Measurements from ENCODE around the gene ABCA7. TPM values are rescaled to one million over a fixed set of nuclear protein-coding genes. Genes with fewer than 3 reads are reported as not detected.

The ABCA7 gene
- total RNA-seq, 1 donor = 33.3 TPM

GRCh38 chr19:1104311-1105007 lies 64.6 kb downstream of the ABCA7 start:
- peaks cover 26% of the 10 kb centered on the region for H3K36me3 ChIP-seq (ENCODE audit: insufficient read depth, low read length)
- H2AFZ ChIP-seq (ENCODE audit: low read length) = no peak overlapping the region
- no peaks in the 10 kb centered on the region for H3K9me3 ChIP-seq (ENCODE audit: low read depth, low read length)
- H3K79me2 ChIP-seq (ENCODE audit: insufficient read depth, low read length) = no peaks in the 10 kb centered on the region
- H3K4me3 ChIP-seq (ENCODE audit: insufficient read depth, low read length) = peak overlapping the region; percentile 80
- peaks cover 29% of the 10 kb centered on the region for H4K20me1 ChIP-seq (ENCODE audit: insufficient read depth, low read length)
- no peak for TF ChIP-seq CTCF (IDR thresholded peaks at IDR 0.05; ENCODE audit: extremely low read depth, low read depth, low read length)
- DNase-seq (ENCODE audit: insufficient read length, low spot score, missing footprints) = peak; percentile 99
- H3K4me1 ChIP-seq (ENCODE audit: insufficient read depth, low read length) = peaks cover 34% of the 10 kb centered on the region
- peak overlapping the region; percentile 66 for H3K27ac ChIP-seq (ENCODE audit: low read depth, low read length)
- no peaks in the 10 kb centered on the region for H3K27me3 ChIP-seq (ENCODE audit: insufficient read depth, low read length)
- H3K4me2 ChIP-seq (ENCODE audit: insufficient read depth, low read length) = peak overlapping the region; percentile 83

- peak overlapping the region; percentile 83 for H3K4me2 ChIP-seq (ENCODE audit: insufficient read depth, low read length)
- no peaks in the 10 kb centered on the region for H3K79me2 ChIP-seq (ENCODE audit: insufficient read depth, low read length)
- no peaks in the 10 kb centered on the region for H3K9me3 ChIP-seq (ENCODE audit: low read depth, low read length)
- H3K4me3 ChIP-seq (ENCODE audit: insufficient read depth, low read length) = peak overlapping the region; percentile 80
- peaks cover 30% of the 10 kb centered on the region for H3K36me3 ChIP-seq (ENCODE audit: insufficient read depth, low read length)
- H3K27me3 ChIP-seq (ENCODE audit: insufficient read depth, low read length) = no peaks in the 10 kb centered on the region
- peaks cover 31% of the 10 kb centered on the region for H4K20me1 ChIP-seq (ENCODE audit: insufficient read depth, low read length)
- no peak for TF ChIP-seq CTCF (IDR thresholded peaks at IDR 0.05; ENCODE audit: extremely low read depth, low read depth, low read length)
- peak; percentile 97 for DNase-seq (ENCODE audit: insufficient read length, low spot score, missing footprints)
- H3K27ac ChIP-seq (ENCODE audit: low read depth, low read length) = peak overlapping the region; percentile 66
- H2AFZ ChIP-seq (ENCODE audit: low read length) = no peak overlapping the region
- peaks cover 30% of the 10 kb centered on the region for H3K4me1 ChIP-seq (ENCODE audit: insufficient read depth, low read length)
Measured at GRCh38 chr19:1105008-1105872, 65.3 kb downstream of the ABCA7 start.

GRCh38 chr19:1105873-1106840 lies 66.2 kb downstream of the ABCA7 start:
- Histone ChIP-seq H3K27ac (ENCODE audit: low read depth, low read length) (no peak overlapping the region), H3K9me3 (ENCODE audit: low read depth, low read length) (no peaks in the 10 kb centered on the region), H3K4me1 (ENCODE audit: insufficient read depth, low read length) (peaks cover 30% of the 10 kb centered on the region), H4K20me1 (ENCODE audit: insufficient read depth, low read length) (peaks cover 39% of the 10 kb centered on the region), H3K27me3 (ENCODE audit: insufficient read depth, low read length) (no peaks in the 10 kb centered on the region), H3K79me2 (ENCODE audit: insufficient read depth, low read length) (no peaks in the 10 kb centered on the region), H3K4me3 (ENCODE audit: insufficient read depth, low read length) (no peak overlapping the region), H3K36me3 (ENCODE audit: insufficient read depth, low read length) (peaks cover 32% of the 10 kb centered on the region), H3K4me2 (ENCODE audit: insufficient read depth, low read length) (peak overlapping the region; percentile 83), H2AFZ (ENCODE audit: low read length) (no peak overlapping the region)
- DNase-seq (ENCODE audit: insufficient read length, low spot score, missing footprints) = no peak
- no peak for TF ChIP-seq CTCF (IDR thresholded peaks at IDR 0.05; ENCODE audit: extremely low read depth, low read depth, low read length)
